GM18508 (cell line): ENCODE measurements around the gene ZFAND2B.

Experiments
- ATAC-seq: cut with Tn5 transposase; IDR thresholded peaks from one replicate; pipeline ENCODE4 v1.9.1; 2021; ENCODE audit warnings: moderate number of reproducible peaks; ENCODE audit not compliant: insufficient read depth, unreplicated experiment

The ZFAND2B gene

DNA sequence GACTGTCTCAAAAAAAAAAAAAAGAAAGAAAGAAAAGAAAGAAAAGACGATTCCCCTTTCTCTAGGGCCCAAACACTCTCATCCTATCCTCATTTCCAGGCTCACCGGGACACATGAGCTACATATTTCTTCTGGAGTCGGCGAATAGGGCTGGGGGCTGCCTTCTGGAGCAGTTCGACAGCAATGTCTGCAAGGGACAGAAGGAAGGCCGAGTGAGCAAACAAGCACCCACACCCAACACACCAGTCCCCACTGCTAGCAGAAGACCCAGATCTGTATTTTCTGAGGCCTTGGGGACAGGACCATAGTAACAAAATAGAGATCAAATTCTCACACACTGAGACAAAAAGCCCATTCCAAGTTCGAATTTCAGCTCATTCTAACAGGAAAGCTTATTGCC is 31.1 kb upstream of the ZFAND2B start:
- no peak for ATAC-seq

- ATAC-seq = peak; percentile 21
Observed at GRCh38 chr2:219175928-219176817, 30.4 kb upstream of the ZFAND2B start.

- peak; percentile 31 for ATAC-seq
Observed at GRCh38 chr2:219176818-219177551, 29.6 kb upstream of the ZFAND2B start, which contains the start of gene CNPPD1. Gene CNPPD1 (minus strand): TSS chr2:219176925. CDS start chr2:219176828, 97 bp downstream.

GRCh38 chr2:219177552-219178376 is 28.8 kb upstream of the ZFAND2B start, which contains the start of gene RETREG2:
Gene RETREG2 (plus strand): TSS chr2:219178275. CDS start chr2:219178353, 78 bp downstream.
- ATAC-seq = no peak

- no peak for ATAC-seq
Observed at GRCh38 chr2:219178377-219179175, 28.0 kb upstream of the ZFAND2B start.

DNA sequence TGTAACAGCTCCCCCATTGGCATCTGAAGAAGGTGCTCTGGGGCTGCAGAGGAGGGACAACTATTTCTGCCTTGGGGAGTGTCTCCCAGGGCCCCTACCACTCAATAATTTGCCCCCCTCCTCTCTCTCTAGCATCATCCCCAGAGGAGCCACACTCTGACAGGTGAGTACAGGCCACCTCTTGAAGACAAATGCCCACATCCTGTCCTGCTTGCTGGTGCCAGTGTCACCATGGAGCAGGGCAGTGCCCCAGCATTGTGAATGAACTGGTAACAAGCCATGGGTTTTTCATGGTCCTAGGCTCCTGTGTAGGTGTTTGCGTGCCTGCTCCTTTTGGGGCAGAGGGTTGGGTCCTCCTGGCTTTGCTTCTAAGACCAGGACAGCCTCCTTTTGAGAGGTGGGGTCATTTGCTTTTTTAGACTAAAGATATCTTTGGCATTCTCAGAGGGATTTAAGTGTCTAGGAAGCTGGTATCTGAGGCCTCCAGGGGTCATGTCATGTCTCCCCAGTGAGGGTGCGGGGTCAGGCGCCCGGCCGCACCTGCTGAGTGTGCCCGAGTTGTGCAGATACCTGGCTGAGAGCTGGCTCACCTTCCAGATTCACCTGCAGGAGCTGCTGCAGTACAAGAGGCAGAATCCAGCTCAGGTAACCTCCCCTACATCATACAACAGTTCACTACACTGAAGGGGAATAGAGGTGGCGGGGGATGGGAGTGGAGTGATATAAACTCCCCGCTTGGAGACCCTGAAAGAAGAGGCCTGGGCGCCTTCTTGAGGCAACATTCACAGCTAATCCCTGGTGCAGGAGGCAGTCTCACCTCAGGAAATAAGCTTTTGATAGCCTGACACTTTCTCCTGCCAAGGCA is 26.7 kb upstream of the ZFAND2B start:
- no peak for ATAC-seq

- no peak for ATAC-seq
Observed at GRCh38 chr2:219180961-219181360, 25.6 kb upstream of the ZFAND2B start.

DNA sequence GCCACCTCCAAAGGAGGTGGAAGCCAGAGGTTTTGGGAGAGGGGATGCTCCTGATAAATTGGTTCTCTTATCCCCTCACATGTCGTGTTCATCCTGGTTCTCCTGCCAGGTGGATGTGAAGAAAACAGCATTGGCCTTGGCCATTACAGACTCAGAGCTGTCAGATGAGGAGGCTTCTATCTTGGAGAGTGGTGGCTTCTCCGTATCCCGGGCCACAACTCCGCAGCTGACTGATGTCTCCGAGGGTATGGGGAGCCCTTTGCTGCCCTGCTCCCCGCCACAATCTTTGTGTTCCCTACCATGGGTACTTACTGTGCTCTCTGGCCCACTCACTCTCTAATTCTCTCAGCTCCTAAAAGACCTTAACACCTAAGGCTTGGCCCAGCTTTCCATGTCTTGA is 25.1 kb upstream of the ZFAND2B start:
- ATAC-seq = no peak

GRCh38 chr2:219182331-219183150 is 24.0 kb upstream of the ZFAND2B start:
- ATAC-seq = no peak

DNA sequence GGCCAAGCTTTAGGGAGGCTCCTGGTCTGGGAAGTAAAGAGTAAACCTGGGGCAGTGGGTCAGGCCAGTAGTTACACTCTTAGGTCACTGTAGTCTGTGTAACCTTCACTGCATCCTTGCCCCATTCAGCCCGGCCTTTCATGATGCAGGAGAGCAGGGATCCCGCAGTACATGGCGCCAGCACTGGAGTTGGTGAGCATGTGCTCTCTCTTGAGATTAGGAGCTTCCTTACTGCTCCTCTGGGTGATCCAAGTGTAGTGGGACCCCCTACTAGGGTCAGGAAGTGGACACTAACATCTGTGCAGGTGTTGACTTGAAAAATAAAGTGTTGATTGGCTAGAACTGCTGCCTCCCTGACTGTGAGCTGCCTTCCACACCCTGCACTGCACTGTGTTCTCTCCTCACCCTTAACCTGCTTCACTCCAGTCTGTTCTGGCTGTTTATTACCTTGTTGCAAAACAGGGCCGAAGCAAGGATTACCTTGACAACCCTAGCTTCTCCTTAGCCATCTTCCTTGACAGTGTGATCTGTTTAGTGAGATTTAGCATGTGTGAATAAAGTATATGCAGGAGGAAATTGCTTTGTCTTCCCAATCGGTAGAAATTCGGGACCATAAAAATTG is 23.3 kb upstream of the ZFAND2B start:
- no peak for ATAC-seq

DNA sequence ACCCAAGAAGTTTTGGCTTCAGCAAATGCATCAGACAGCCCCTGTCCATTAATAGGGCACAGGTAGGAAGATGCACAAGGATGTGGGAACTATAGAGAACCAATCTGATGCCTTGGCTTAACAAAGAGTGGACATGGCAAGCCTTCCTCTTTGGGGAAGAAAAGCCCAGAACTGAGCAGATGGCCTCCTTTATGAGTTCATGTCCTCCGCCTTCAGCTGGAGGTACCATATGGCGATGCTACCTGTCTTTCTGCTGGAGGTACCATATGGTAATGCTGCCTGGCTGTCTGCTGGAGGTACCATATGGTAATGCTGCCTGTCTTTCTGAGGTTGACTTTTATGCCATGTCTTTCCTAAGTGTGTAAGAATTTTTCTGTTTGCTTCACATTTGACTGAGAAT is 22.5 kb upstream of the ZFAND2B start:
- no peak for ATAC-seq

- no peak for ATAC-seq
Observed at GRCh38 chr2:219186754-219187456, 19.7 kb upstream of the ZFAND2B start.

GRCh38 chr2:219197388-219197787 is 9.2 kb upstream of the ZFAND2B start:
- ATAC-seq = no peak

GRCh38 chr2:219198974-219199373 is 7.6 kb upstream of the ZFAND2B start:
- no peak for ATAC-seq

DNA sequence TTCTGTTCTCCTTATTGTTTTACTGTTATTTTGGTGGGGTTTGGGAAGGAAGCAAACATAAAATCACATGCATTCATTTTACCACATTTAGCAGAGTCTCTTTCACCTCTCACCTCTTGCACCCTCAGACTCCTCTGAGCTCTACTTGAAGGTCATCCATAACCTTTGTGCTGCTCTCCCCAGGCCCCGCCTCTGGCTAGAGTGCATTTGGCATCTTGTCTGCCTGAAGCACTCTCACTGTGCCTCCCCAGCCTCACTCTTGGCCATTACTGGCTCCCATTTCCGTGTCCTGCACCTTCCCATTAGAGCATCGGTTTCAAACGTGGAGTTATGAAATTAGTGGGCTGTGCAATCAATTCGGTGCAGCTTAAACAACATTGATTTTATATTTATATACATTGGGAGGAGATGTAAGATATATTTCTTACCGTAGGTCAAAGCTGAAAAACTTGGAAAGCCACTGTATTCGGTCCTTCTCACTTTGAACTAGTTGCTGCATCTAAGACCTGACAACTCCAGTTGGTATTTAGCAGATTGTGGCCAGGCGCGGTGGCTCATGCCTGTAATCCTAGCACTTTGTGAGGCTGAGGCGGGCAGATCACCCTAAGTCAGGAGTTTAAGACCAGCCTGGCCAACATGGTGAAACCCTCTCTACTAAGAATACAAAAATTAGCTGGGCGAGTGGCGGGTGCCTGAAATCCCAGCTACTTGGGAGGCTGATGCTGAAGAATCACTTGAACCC is 6.9 kb upstream of the ZFAND2B start:
- no peak for ATAC-seq
